Thoracic aorta (tissue), 2 donors: ENCODE measurements around the gene ADAMTS17. TPM values are rescaled to one million over a fixed set of nuclear protein-coding genes. Genes with fewer than 3 reads are reported as not detected.

Source experiments
- ATAC-seq: fragments of 150-250 bp; one replicate; pipeline ENCODE4 v1.8.0; 2017; ENCODE audit warnings: low read depth; ENCODE audit not compliant: insufficient number of reproducible peaks, low FRiP score
- DNase-seq: peaks from one replicate; pipeline ENCODE4 v3.0.0-alpha.2; 2020; ENCODE audit warnings: low spot score
- H3K27ac ChIP-seq, 2 donors: fragments of 200-600 bp; sonication (generic); 1 replicate in 1 of 2; 2 replicates in 1 of 2; pipeline ENCODE4 v1.5.1; 2016; ENCODE audit warnings: mild to moderate bottlenecking in 2 of 2, moderate library complexity in 2 of 2
- H3K27me3 ChIP-seq: fragments of 200-600 bp; sonication (generic); replicated peaks from 2 replicates; pipeline ENCODE4 v1.6.0; 2016; ENCODE audit warnings: mild to moderate bottlenecking; ENCODE audit not compliant: insufficient read depth
- H3K36me3 ChIP-seq: fragments of 200-600 bp; sonication (generic); one replicate; pipeline ENCODE4 v1.5.1; 2016
- H3K4me1 ChIP-seq, 2 donors: fragments of 200-600 bp; sonication (generic); 1 replicate in 1 of 2; 2 replicates in 1 of 2; pipeline versions ENCODE4 v1.5.1 to v1.6.0; 2016; ENCODE audit warnings: low read depth in 2 of 2, mild to moderate bottlenecking in 1 of 2; ENCODE audit not compliant: control insufficient read depth in 1 of 2
- H3K4me3 ChIP-seq: fragments of 200-600 bp; sonication (generic); 2 replicates; pipeline ENCODE4 v1.5.1; 2016; ENCODE audit warnings: mild to moderate bottlenecking
- H3K9me3 ChIP-seq: fragments of 200-600 bp; sonication (generic); 2 replicates; pipeline ENCODE4 v1.5.1; 2016
- CTCF ChIP-seq: fragments of 200-600 bp; sonication (generic); IDR thresholded peaks from one replicate; pipeline ENCODE4 v1.5.1; 2019; ENCODE audit warnings: antibody characterized with exemption
- total RNA-seq, 2 donors: library from RNA; depleted of rRNA; stranded (reverse); fragments of >200 nt; gene quantifications; one replicate each; pipeline versions ENCODE4 v1.1.0 to v1.2.3, GENCODE V29; 2016

ADAMTS17 gene
- total RNA-seq, 2 donors from 2014 or later = 2.8 to 8.1 TPM

GRCh38 chr15:100052716-100053473 is 288.9 kb downstream of the ADAMTS17 start:
- no peak for TF ChIP-seq CTCF
- Histone ChIP-seq H3K27ac (no peak overlapping the region), H3K4me1 (peaks cover 0 to 12% of the 10 kb centered on the region in 2 donors), H3K4me3 (no peak overlapping the region), H3K27me3 (no peaks in the 10 kb centered on the region), H3K36me3 (no peaks in the 10 kb centered on the region), H3K9me3 (no peaks in the 10 kb centered on the region)
- DNase-seq (no peak), ATAC-seq (no peak)

GRCh38 chr15:100050877-100051786 is 290.6 kb downstream of the ADAMTS17 start:
- ATAC-seq = no peak
- Histone ChIP-seq H3K36me3 (no peaks in the 10 kb centered on the region), H3K9me3 (no peaks in the 10 kb centered on the region), H3K27ac (no peak overlapping the region), H3K4me1 (peaks cover 0 to 12% of the 10 kb centered on the region in 2 donors), H3K4me3 (no peak overlapping the region), H3K27me3 (no peaks in the 10 kb centered on the region)
- no peak for DNase-seq
- TF ChIP-seq CTCF = no peak

- Histone ChIP-seq H3K9me3 (no peaks in the 10 kb centered on the region), H3K27ac (no peak overlapping the region), H3K36me3 (no peaks in the 10 kb centered on the region), H3K4me1 (peaks cover 0 to 4% of the 10 kb centered on the region in 2 donors), H3K27me3 (no peaks in the 10 kb centered on the region), H3K4me3 (no peak overlapping the region)
- ATAC-seq = no peak
- no peak for DNase-seq
- no peak for TF ChIP-seq CTCF
Measured at GRCh38 chr15:100049936-100050876, 291.6 kb downstream of the ADAMTS17 start.

- Histone ChIP-seq H3K36me3 (no peaks in the 10 kb centered on the region), H3K27ac (no peak overlapping the region), H3K4me1 (no peaks in the 10 kb centered on the region), H3K27me3 (no peaks in the 10 kb centered on the region), H3K9me3 (no peaks in the 10 kb centered on the region), H3K4me3 (no peak overlapping the region)
- ATAC-seq (no peak), DNase-seq (no peak)
- no peak for TF ChIP-seq CTCF
Measured at GRCh38 chr15:100049483-100049882, 292.3 kb downstream of the ADAMTS17 start.
